WTC11 (cell line): ENCODE results near the gene GATB. TPM values are rescaled to one million over a fixed set of nuclear protein-coding genes. Genes with fewer than 3 reads are reported as not detected.

Source experiments
- ATAC-seq: fragments of 200-7000 bp; cut with Tn5 transposase; 2 replicates; pipeline ENCODE4 v1.10.0; 2021; ENCODE audit warnings: mild to moderate bottlenecking, moderate library complexity
- CTCF ChIA-PET: fragments of 300-600 bp; sonication (Branson Sonifier 250); formaldehyde crosslinking; loops from one replicate; lab custom pipeline; 2021; ENCODE audit warnings: antibody characterized with exemption; lab: Charles Lee
- POLR2A ChIA-PET: fragments of 350-600 bp; sonication (Branson Sonifier 250); formaldehyde crosslinking; loops from one replicate; lab custom pipeline; 2021; ENCODE audit warnings: antibody characterized with exemption; lab: Charles Lee
- DNase-seq: peaks from one replicate; pipeline ENCODE4 v3.0.0; 2021; ENCODE audit warnings: low spot score
- H3K27ac Mint-ChIP-seq: 2 replicates; pipeline ENCODE4 v1.8.0; 2021; ENCODE audit warnings: mixed read lengths
- H3K27me3 Mint-ChIP-seq: 2 replicates; pipeline ENCODE4 v1.8.0; 2021; ENCODE audit warnings: low read depth, mild to moderate bottlenecking, moderate library complexity, mixed read lengths
- H3K36me3 Mint-ChIP-seq: 2 replicates; pipeline ENCODE4 v1.8.0; 2021; ENCODE audit warnings: mixed read lengths
- H3K4me1 Mint-ChIP-seq: 2 replicates; pipeline ENCODE4 v1.8.0; 2022; ENCODE audit warnings: mixed read lengths
- H3K4me3 Mint-ChIP-seq: 2 replicates; pipeline ENCODE4 v1.8.0; 2021; ENCODE audit warnings: mild to moderate bottlenecking, moderate library complexity, mixed read lengths
- H3K9me3 Mint-ChIP-seq: 2 replicates; pipeline ENCODE4 v1.8.0; 2021; ENCODE audit warnings: mixed read lengths
- ATF1 ChIP-seq: sonication (generic); formaldehyde crosslinking; IDR thresholded peaks from 2 replicates; pipeline ENCODE4 v1.8.1; 2023; ENCODE audit warnings: mild to moderate bottlenecking, moderate library complexity, missing genetic modification reagents
- ATF2 ChIP-seq: sonication (generic); formaldehyde crosslinking; IDR thresholded peaks from 2 replicates; pipeline ENCODE4 v1.8.1; 2022; ENCODE audit warnings: low read depth, missing genetic modification reagents, borderline replicate concordance
- CREB1 ChIP-seq: sonication (generic); formaldehyde crosslinking; IDR thresholded peaks from 2 replicates; pipeline ENCODE4 v1.8.0; 2023; ENCODE audit warnings: mild to moderate bottlenecking, missing genetic modification reagents
- FOXK1 ChIP-seq: sonication (generic); formaldehyde crosslinking; IDR thresholded peaks from 2 replicates; pipeline ENCODE4 v1.8.0; 2022; ENCODE audit warnings: mild to moderate bottlenecking, moderate library complexity, missing genetic modification reagents
- HMGA2 ChIP-seq: fragments of 250-450 bp; sonication (Bioruptor Pico); IDR thresholded peaks from 2 replicates; pipeline ENCODE4 v1.4.0; 2021; ENCODE audit warnings: mild to moderate bottlenecking, moderate library complexity
- MAX ChIP-seq: sonication (generic); formaldehyde crosslinking; IDR thresholded peaks from 2 replicates; pipeline ENCODE4 v1.8.0; 2022; ENCODE audit warnings: mild to moderate bottlenecking, missing genetic modification reagents
- RORB ChIP-seq: fragments of 250-450 bp; sonication (Bioruptor Pico); IDR thresholded peaks from 2 replicates; pipeline ENCODE4 v1.9.0; 2021; ENCODE audit warnings: mild to moderate bottlenecking
- SOX15 ChIP-seq: fragments of 250-450 bp; sonication (Bioruptor Pico); IDR thresholded peaks from 2 replicates; pipeline ENCODE4 v1.9.0; 2021; ENCODE audit warnings: mild to moderate bottlenecking
- TCF7 ChIP-seq: sonication (generic); formaldehyde crosslinking; IDR thresholded peaks from 2 replicates; pipeline ENCODE4 v1.8.0; 2022; ENCODE audit warnings: mild to moderate bottlenecking, low read depth, missing genetic modification reagents, moderate library complexity
- USF2 ChIP-seq: sonication (generic); formaldehyde crosslinking; IDR thresholded peaks from 2 replicates; pipeline ENCODE4 v1.8.1; 2023; ENCODE audit warnings: mild to moderate bottlenecking, missing genetic modification reagents, moderate library complexity
- ZBTB21 ChIP-seq: sonication (generic); formaldehyde crosslinking; IDR thresholded peaks from 2 replicates; pipeline ENCODE4 v1.8.1; 2023; ENCODE audit warnings: mild to moderate bottlenecking, missing genetic modification reagents, borderline replicate concordance
- ZNF232 ChIP-seq: sonication (generic); formaldehyde crosslinking; IDR thresholded peaks from 2 replicates; pipeline ENCODE4 v1.8.0; 2022; ENCODE audit warnings: mild to moderate bottlenecking, missing genetic modification reagents
- ZNF671 ChIP-seq: fragments of 250-450 bp; sonication (Bioruptor Pico); IDR thresholded peaks from 2 replicates; pipeline ENCODE4 v1.8.0; 2021; ENCODE audit warnings: mild to moderate bottlenecking
- total RNA-seq: library from RNA; stranded (reverse); gene quantifications from 3 replicates; pipeline ENCODE4 v1.2.3, GENCODE V29; 2021
- TF ChIP-seq, protein P1 (sequence below): sonication (generic); formaldehyde crosslinking; IDR thresholded peaks from 2 replicates; pipeline ENCODE4 v1.8.1; 2022; ENCODE audit warnings: missing genetic modification reagents, borderline replicate concordance
- TF ChIP-seq, protein P2 (sequence below): sonication (generic); formaldehyde crosslinking; IDR thresholded peaks from 2 replicates; pipeline ENCODE4 v1.8.1; 2022; ENCODE audit warnings: mild to moderate bottlenecking, moderate library complexity, missing genetic modification reagents
- TF ChIP-seq, protein P3 (sequence below): sonication (generic); formaldehyde crosslinking; IDR thresholded peaks from 2 replicates; pipeline ENCODE4 v1.8.0; 2022; ENCODE audit warnings: mild to moderate bottlenecking, missing genetic modification reagents
- TF ChIP-seq, protein P4 (sequence below): fragments of 250-450 bp; sonication (Bioruptor Pico); IDR thresholded peaks from 2 replicates; pipeline ENCODE4 v1.9.0; 2021; ENCODE audit warnings: moderate library complexity, mild to moderate bottlenecking, inconsistent platforms, borderline replicate concordance
- TF ChIP-seq, protein P5 (sequence below): sonication (generic); formaldehyde crosslinking; conservative IDR thresholded peaks from 2 replicates; pipeline ENCODE4 v1.8.1; 2023; ENCODE audit warnings: mild to moderate bottlenecking, low read depth, missing genetic modification reagents, moderate library complexity

GATB gene
- total RNA-seq, 1 experiment from 2014 or later = 22.7 TPM

DNA sequence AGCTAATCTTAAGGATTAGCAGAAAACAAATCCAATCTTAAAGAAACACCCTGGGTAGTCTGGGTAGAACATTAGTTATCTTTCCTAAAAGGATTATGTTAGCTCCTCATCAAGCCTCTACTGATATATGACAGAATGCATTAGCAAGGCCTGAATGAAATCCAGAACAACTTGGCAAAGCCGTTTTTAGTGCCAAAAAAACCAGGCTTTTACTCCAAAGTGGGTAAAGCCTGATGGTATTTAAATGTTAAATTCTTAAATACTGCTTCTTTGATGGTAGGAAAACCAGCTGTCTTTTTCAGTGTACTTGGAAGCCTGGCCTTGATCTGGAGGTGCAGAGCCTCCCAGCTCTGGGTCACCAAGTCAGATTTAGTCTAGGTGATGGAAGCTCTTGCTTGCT, 120.4 kb downstream of the GATB start (continued):
- TF ChIP-seq, protein P1, sequence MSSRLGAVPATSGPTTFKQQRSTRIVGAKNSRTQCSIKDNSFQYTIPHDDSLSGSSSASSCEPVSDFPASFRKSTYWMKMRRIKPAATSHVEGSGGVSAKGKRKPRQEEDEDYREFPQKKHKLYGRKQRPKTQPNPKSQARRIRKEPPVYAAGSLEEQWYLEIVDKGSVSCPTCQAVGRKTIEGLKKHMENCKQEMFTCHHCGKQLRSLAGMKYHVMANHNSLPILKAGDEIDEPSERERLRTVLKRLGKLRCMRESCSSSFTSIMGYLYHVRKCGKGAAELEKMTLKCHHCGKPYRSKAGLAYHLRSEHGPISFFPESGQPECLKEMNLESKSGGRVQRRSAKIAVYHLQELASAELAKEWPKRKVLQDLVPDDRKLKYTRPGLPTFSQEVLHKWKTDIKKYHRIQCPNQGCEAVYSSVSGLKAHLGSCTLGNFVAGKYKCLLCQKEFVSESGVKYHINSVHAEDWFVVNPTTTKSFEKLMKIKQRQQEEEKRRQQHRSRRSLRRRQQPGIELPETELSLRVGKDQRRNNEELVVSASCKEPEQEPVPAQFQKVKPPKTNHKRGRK (CRISPR knock-in tag) = no peak
- TF ChIP-seq FOXK1 (CRISPR knock-in tag) = no peak
- TF ChIP-seq RORB (CRISPR knock-in tag) = no peak
- no peak for TF ChIP-seq ATF2 (CRISPR knock-in tag)
- TF ChIP-seq, all 79 proteins: peak for 0

DNA sequence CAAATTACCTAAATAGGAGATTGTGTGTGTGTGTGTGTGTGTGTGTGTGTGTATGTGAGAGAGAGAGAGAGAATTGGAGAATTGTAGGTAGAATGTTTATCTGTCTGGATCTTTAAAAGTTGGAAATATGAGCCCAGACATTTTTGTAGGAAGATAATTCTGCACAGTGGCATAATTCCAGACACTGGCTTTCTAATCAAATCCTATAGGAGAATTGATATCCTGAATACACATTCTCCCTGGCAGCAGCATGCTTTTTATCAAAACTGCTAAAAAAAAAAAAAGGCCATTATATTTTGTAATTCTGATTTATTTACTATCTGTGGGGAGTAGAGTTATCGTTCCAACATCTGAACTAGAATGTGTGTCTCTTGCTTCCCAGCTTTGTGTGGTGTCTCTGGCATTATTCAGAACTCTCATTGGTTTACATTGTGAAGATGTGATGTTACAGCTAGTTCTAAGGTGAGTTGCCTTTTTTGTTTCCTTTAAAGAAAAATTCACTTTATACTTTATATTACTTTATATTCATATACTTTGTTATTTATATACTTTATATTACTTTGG, 122.4 kb downstream of the GATB start:
- Mint-ChIP-seq H3K36me3 (peaks cover 2% of the 10 kb centered on the region; the same call in 1 of the 2 replicates), H3K27ac (no peak overlapping the region), H3K9me3 (no peaks in the 10 kb centered on the region), H3K4me3 (no peak overlapping the region), H3K27me3 (no peaks in the 10 kb centered on the region), H3K4me1 (peaks cover 14% of the 10 kb centered on the region)
- CTCF ChIA-PET = interaction anchor here (1.2 kb wide), 2 partner anchors 9 to 149 kb away, joined by 3 to 4 read pairs; no protein-coding TSS in a partner anchor
- ATAC-seq (no peak), DNase-seq (no peak)
- POLR2A ChIA-PET = interaction anchor here (0.5 to 0.7 kb wide), 2 partner anchors 53 to 341 kb away, joined by 3 read pairs; no protein-coding TSS in a partner anchor
- TF ChIP-seq TCF7 (CRISPR knock-in tag) (no peak), ZNF671 (CRISPR knock-in tag) (no peak), ZBTB21 (CRISPR knock-in tag) (no peak), SOX15 (no peak), ATF1 (CRISPR knock-in tag) (no peak), CREB1 (CRISPR knock-in tag) (no peak), USF2 (no peak), HMGA2 (CRISPR knock-in tag) (no peak), ZNF232 (CRISPR knock-in tag) (no peak), MAX (no peak)
- TF ChIP-seq, protein P2, sequence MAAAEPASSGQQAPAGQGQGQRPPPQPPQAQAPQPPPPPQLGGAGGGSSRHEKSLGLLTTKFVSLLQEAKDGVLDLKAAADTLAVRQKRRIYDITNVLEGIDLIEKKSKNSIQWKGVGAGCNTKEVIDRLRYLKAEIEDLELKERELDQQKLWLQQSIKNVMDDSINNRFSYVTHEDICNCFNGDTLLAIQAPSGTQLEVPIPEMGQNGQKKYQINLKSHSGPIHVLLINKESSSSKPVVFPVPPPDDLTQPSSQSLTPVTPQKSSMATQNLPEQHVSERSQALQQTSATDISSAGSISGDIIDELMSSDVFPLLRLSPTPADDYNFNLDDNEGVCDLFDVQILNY (CRISPR knock-in tag) = no peak
- TF ChIP-seq, protein P3, sequence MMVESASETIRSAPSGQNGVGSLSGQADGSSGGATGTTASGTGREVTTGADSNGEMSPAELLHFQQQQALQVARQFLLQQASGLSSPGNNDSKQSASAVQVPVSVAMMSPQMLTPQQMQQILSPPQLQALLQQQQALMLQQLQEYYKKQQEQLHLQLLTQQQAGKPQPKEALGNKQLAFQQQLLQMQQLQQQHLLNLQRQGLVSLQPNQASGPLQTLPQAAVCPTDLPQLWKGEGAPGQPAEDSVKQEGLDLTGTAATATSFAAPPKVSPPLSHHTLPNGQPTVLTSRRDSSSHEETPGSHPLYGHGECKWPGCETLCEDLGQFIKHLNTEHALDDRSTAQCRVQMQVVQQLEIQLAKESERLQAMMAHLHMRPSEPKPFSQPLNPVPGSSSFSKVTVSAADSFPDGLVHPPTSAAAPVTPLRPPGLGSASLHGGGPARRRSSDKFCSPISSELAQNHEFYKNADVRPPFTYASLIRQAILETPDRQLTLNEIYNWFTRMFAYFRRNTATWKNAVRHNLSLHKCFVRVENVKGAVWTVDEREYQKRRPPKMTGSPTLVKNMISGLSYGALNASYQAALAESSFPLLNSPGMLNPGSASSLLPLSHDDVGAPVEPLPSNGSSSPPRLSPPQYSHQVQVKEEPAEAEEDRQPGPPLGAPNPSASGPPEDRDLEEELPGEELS (CRISPR knock-in tag) = no peak
- TF ChIP-seq, protein P4, sequence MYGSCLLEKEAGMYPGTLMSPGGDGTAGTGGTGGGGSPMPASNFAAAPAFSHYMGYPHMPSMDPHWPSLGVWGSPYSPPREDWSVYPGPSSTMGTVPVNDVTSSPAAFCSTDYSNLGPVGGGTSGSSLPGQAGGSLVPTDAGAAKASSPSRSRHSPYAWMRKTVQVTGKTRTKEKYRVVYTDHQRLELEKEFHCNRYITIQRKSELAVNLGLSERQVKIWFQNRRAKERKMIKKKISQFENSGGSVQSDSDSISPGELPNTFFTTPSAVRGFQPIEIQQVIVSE = no peak
- TF ChIP-seq, protein P5, sequence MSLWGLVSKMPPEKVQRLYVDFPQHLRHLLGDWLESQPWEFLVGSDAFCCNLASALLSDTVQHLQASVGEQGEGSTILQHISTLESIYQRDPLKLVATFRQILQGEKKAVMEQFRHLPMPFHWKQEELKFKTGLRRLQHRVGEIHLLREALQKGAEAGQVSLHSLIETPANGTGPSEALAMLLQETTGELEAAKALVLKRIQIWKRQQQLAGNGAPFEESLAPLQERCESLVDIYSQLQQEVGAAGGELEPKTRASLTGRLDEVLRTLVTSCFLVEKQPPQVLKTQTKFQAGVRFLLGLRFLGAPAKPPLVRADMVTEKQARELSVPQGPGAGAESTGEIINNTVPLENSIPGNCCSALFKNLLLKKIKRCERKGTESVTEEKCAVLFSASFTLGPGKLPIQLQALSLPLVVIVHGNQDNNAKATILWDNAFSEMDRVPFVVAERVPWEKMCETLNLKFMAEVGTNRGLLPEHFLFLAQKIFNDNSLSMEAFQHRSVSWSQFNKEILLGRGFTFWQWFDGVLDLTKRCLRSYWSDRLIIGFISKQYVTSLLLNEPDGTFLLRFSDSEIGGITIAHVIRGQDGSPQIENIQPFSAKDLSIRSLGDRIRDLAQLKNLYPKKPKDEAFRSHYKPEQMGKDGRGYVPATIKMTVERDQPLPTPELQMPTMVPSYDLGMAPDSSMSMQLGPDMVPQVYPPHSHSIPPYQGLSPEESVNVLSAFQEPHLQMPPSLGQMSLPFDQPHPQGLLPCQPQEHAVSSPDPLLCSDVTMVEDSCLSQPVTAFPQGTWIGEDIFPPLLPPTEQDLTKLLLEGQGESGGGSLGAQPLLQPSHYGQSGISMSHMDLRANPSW (CRISPR knock-in tag) = no peak
